GM12891 (cell line): ENCODE measurements around the gene CTNND2.

Experiments
- POLR2A ChIP-seq: IDR thresholded peaks from 2 replicates; pipeline ENCODE4 v1.6.1; 2011; ENCODE audit warnings: low read depth, low read length, control low read depth
- POLR2AphosphoS5 ChIP-seq: IDR thresholded peaks from 2 replicates; pipeline ENCODE4 v1.6.1; 2011; ENCODE audit warnings: low read depth, low read length, control low read depth
- SPI1 ChIP-seq: IDR thresholded peaks from 2 replicates; pipeline ENCODE4 v1.6.1; 2011; ENCODE audit warnings: low read depth, low read length, control low read depth
- TAF1 ChIP-seq: IDR thresholded peaks from 2 replicates; pipeline ENCODE4 v1.6.1; 2011; ENCODE audit warnings: low read depth, low read length, control low read depth

DNA sequence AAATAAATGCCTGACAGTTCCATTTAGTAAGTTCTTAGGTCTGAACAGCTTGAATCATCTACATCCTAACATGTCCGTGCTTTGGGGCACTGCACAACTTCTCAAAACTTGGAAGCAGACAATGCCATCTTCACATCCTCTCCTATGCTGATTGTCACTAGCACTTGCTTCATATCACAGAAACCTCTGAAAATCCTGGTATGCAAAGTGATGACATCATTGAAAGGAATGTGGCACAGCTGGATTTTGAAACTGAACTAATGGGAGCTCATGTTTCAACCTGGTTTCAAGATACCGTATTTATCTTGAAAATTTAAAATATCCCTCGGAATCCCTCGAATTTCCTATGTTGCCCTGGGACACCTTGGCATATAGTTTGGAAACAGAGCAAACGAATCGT lies 653.0 kb downstream of the CTNND2 start:
- TF ChIP-seq POLR2AphosphoS5 (no peak), POLR2A (no peak), TAF1 (no peak), SPI1 (no peak)
